Gastrocnemius medialis (tissue), 4 donors: ENCODE data around the gene TRAPPC2L. TPM values are rescaled to one million over a fixed set of nuclear protein-coding genes. Genes with fewer than 3 reads are reported as not detected.

Source experiments
- ATAC-seq, 2 donors: fragments of 150-250 bp; one replicate each; pipeline ENCODE4 v1.9.1; 2016
- DNase-seq, 2 donors: peaks; one replicate each; pipeline ENCODE4 v3.0.0-alpha.2; 2019
- H3K27ac ChIP-seq, 4 donors: fragments of 200-600 bp; sonication (generic); 1 replicate in 1 of 4; 2 replicates in 3 of 4; pipeline ENCODE4 v1.5.1; 2016 to 2018; ENCODE audit warnings: mild to moderate bottlenecking in 2 of 4, moderate library complexity in 1 of 4
- H3K27me3 ChIP-seq, 3 donors: fragments of 200-600 bp; sonication (generic) in 2 of 3; 1 replicate in 1 of 3; 2 replicates in 2 of 3; pipeline versions ENCODE4 v1.5.1 to v1.6.0; 2016 to 2019; ENCODE audit warnings: mild to moderate bottlenecking in 1 of 3, moderate library complexity in 1 of 3
- H3K36me3 ChIP-seq, 2 donors: fragments of 200-600 bp; sonication (generic) in 1 of 2; one replicate each; pipeline ENCODE4 v1.5.1; 2017 to 2018
- H3K4me1 ChIP-seq, 2 donors: fragments of 200-600 bp; sonication (generic) in 1 of 2; one replicate each; pipeline ENCODE4 v1.5.1; 2016 to 2017; ENCODE audit warnings: mild to moderate bottlenecking in 2 of 2
- H3K4me3 ChIP-seq, 4 donors: fragments of 200-600 bp; sonication (generic) in 3 of 4; 1 replicate in 1 of 4; 2 replicates in 3 of 4; pipeline ENCODE4 v1.5.1; 2016 to 2019; ENCODE audit warnings: mild to moderate bottlenecking in 2 of 4
- H3K9me3 ChIP-seq, 3 donors: fragments of 200-600 bp; sonication (generic) in 2 of 3; 1 replicate in 1 of 3; 2 replicates in 2 of 3; pipeline ENCODE4 v1.5.1; 2016 to 2019
- CTCF ChIP-seq, 5 experiments: fragments of 450-650 bp in 3 of 5; fragments of 200-600 bp in 2 of 5; sonication (generic) in 2 of 5; IDR thresholded peaks in 4 of 5; conservative IDR thresholded peaks in 1 of 5; 1 replicate in 4 of 5; 2 replicates in 1 of 5; pipeline ENCODE4 v1.5.1; 2016 to 2019; ENCODE audit warnings: antibody characterized with exemption in 5 of 5, mild to moderate bottlenecking in 3 of 5, moderate library complexity in 3 of 5
- POLR2A ChIP-seq, 2 donors: fragments of 450-650 bp; IDR thresholded peaks; one replicate each; pipeline ENCODE4 v1.6.1; 2017; ENCODE audit warnings: antibody characterized with exemption in 2 of 2, mild to moderate bottlenecking in 2 of 2, moderate library complexity in 2 of 2
- in situ Hi-C, 4 donors: fragments of 200-750 bp; cut with MboI; loops; one replicate each; pipeline versions ENCODE4 v1.15.0 to v1.8.0; 2017; ENCODE audit warnings: low sequenced_read_pairs in 4 of 4
- intact Hi-C: fragments of 100-400 bp; cut with DNase I; formaldehyde crosslinking; loops from one replicate; pipeline ENCODE4 v1.15.1; 2023; ENCODE audit warnings: low total_unique reads
- total RNA-seq, 4 donors: library from RNA; depleted of rRNA; stranded (reverse); fragments of >200 nt; gene quantifications; one replicate each; pipeline versions ENCODE4 v1.1.0 to v1.2.3, GENCODE V29; 2016

Gene TRAPPC2L
- total RNA-seq, 4 donors from 2014 or later: 17.8 to 27.9 (median 20.5) TPM

GRCh38 chr16:88850531-88851199 is 6.3 kb upstream of the TRAPPC2L start:
- Histone ChIP-seq H3K4me1 (peaks cover 0 to 1% of the 10 kb centered on the region in 2 donors), H3K27me3 (no peaks in the 10 kb centered on the region), H3K36me3 (peaks cover 0 to 6% of the 10 kb centered on the region in 2 donors), H3K4me3 (no peak overlapping the region), H3K9me3 (no peaks in the 10 kb centered on the region), H3K27ac (no peak overlapping the region)
- intact Hi-C loops: loop anchor here (10.0 kb wide), 2 partner anchors 54 to 146 kb away; partner anchors contain the start of genes CTU2 and RNF166
- TF ChIP-seq POLR2A (IDR thresholded peaks at IDR 0.05) (no peak), CTCF (IDR thresholded peaks at IDR 0.05 in 4 of 5, conservative IDR thresholded peaks at IDR 0.05 in 1 of 5) (no peak)
- ATAC-seq (no peak), DNase-seq (no peak)
- in situ Hi-C loops: loop anchor here in 1 of 4 donors (25.0 kb wide), 1 partner anchor 362 kb away; the partner anchor contains the start of genes SLC22A31 and ZNF778

GRCh38 chr16:88851616-88852015 is 5.3 kb upstream of the TRAPPC2L start:
- no peak for TF ChIP-seq CTCF (IDR thresholded peaks at IDR 0.05 in 4 of 5, conservative IDR thresholded peaks at IDR 0.05 in 1 of 5)
- no peak for TF ChIP-seq POLR2A (IDR thresholded peaks at IDR 0.05)
- Histone ChIP-seq H3K27me3 (no peaks in the 10 kb centered on the region), H3K4me3 (no peak overlapping the region), H3K9me3 (no peaks in the 10 kb centered on the region), H3K4me1 (peaks cover 7% of the 10 kb centered on the region in 2 donors), H3K36me3 (peaks cover 0 to 6% of the 10 kb centered on the region in 2 donors), H3K27ac (no peak overlapping the region)
- DNase-seq (no peak), ATAC-seq (no peak)
- intact Hi-C loops: loop anchor here (10.0 kb wide), 2 partner anchors 53 to 147 kb away; partner anchors contain the start of genes CTU2 and RNF166
- in situ Hi-C loops: loop anchor here in 1 of 4 donors (25.0 kb wide), 1 partner anchor 361 kb away; the partner anchor contains the start of genes SLC22A31 and ZNF778

GRCh38 chr16:88853325-88853941 is 3.5 kb upstream of the TRAPPC2L start:
- no peak overlapping the region for H3K4me3 ChIP-seq
- intact Hi-C loops: loop anchor here (10.0 kb wide), 2 partner anchors 51 to 149 kb away; partner anchors contain the start of genes CTU2 and RNF166

More at GRCh38 chr16:88853325-88853941, 3.5 kb upstream of the TRAPPC2L start:
- peaks cover 0 to 6% of the 10 kb centered on the region in 2 donors for H3K36me3 ChIP-seq
- in situ Hi-C loops: loop anchor here in 1 of 4 donors (25.0 kb wide), 1 partner anchor 359 kb away; the partner anchor contains the start of genes SLC22A31 and ZNF778
- H3K27me3 ChIP-seq: no peaks in the 10 kb centered on the region
- H3K9me3 ChIP-seq: no peaks in the 10 kb centered on the region
- H3K27ac ChIP-seq: no peak overlapping the region
- TF ChIP-seq CTCF (IDR thresholded peaks at IDR 0.05 in 4 of 5, conservative IDR thresholded peaks at IDR 0.05 in 1 of 5) (no peak), POLR2A (IDR thresholded peaks at IDR 0.05) (no peak)
- DNase-seq: no peak
- H3K4me1 ChIP-seq: peaks cover 15 to 17% of the 10 kb centered on the region in 2 donors
- no peak for ATAC-seq
